Esophagus squamous epithelium (tissue), 5 donors: ENCODE measurements around the gene PTPRN2. TPM values are rescaled to one million over a fixed set of nuclear protein-coding genes. Genes with fewer than 3 reads are reported as not detected.

Experiments used
- DNase-seq: peaks from one replicate; lab custom pipeline; 2025; lab: John Stamatoyannopoulos, UW
- H3K27ac ChIP-seq, 4 donors: fragments of 200-600 bp; sonication (generic); one replicate each; pipeline ENCODE4 v1.5.1; 2016 to 2019; ENCODE audit warnings: mild to moderate bottlenecking in 1 of 4
- H3K27me3 ChIP-seq, 4 donors: fragments of 200-600 bp; sonication (generic); 1 replicate in 3 of 4; 2 replicates in 1 of 4; pipeline versions ENCODE4 v1.5.1 to v1.6.0; 2017 to 2021; ENCODE audit warnings: antibody characterized with exemption in 1 of 4
- H3K36me3 ChIP-seq, 3 donors: fragments of 200-600 bp; sonication (generic); one replicate each; pipeline ENCODE4 v1.5.1; 2016 to 2019
- H3K4me1 ChIP-seq, 3 donors: fragments of 200-600 bp; sonication (generic); one replicate each; pipeline ENCODE4 v1.5.1; 2017 to 2019
- H3K4me3 ChIP-seq, 4 donors: fragments of 200-600 bp; sonication (generic); 1 replicate in 3 of 4; 2 replicates in 1 of 4; pipeline ENCODE4 v1.5.1; 2016 to 2019; ENCODE audit warnings: mild to moderate bottlenecking in 2 of 4, moderate library complexity in 1 of 4
- H3K9me3 ChIP-seq, 3 donors: fragments of 200-600 bp; sonication (generic); one replicate each; pipeline ENCODE4 v1.5.1; 2016 to 2019
- POLR2A ChIP-seq, 4 donors: fragments of 450-650 bp; IDR thresholded peaks; one replicate each; pipeline ENCODE4 v1.6.1; 2017; ENCODE audit warnings: antibody characterized with exemption in 4 of 4, mild to moderate bottlenecking in 4 of 4, moderate library complexity in 3 of 4
- WGBS, 2 donors: methylation state at CpG; one replicate each; pipeline ENCODE4 v1.1.5; 2018; 5-methylcytosine and 5-hydroxymethylcytosine counted together
- intact Hi-C: fragments of 100-400 bp; cut with DNase I; formaldehyde crosslinking; loops from one replicate; pipeline ENCODE4 v1.15.0; 2022
- total RNA-seq, 4 donors: library from RNA; depleted of rRNA; stranded (reverse); fragments of >200 nt; gene quantifications; one replicate each; pipeline ENCODE4 v1.1.0, GENCODE V29; 2016
- TF ChIP-seq, protein P1 (sequence below), 6 experiments: fragments of 450-650 bp in 4 of 6; fragments of 200-600 bp in 2 of 6; sonication (generic) in 2 of 6; IDR thresholded peaks; one replicate each; pipeline ENCODE4 v1.5.1; 2016 to 2019; ENCODE audit warnings: antibody characterized with exemption in 6 of 6, mild to moderate bottlenecking in 4 of 6, moderate library complexity in 4 of 6
- donor health status: DM: yes; HTN: yes; CAD: no.

The PTPRN2 gene
- total RNA-seq, 4 donors from 2014 or later, result 0.38 to 2.7 (median 1.0) TPM

DNA sequence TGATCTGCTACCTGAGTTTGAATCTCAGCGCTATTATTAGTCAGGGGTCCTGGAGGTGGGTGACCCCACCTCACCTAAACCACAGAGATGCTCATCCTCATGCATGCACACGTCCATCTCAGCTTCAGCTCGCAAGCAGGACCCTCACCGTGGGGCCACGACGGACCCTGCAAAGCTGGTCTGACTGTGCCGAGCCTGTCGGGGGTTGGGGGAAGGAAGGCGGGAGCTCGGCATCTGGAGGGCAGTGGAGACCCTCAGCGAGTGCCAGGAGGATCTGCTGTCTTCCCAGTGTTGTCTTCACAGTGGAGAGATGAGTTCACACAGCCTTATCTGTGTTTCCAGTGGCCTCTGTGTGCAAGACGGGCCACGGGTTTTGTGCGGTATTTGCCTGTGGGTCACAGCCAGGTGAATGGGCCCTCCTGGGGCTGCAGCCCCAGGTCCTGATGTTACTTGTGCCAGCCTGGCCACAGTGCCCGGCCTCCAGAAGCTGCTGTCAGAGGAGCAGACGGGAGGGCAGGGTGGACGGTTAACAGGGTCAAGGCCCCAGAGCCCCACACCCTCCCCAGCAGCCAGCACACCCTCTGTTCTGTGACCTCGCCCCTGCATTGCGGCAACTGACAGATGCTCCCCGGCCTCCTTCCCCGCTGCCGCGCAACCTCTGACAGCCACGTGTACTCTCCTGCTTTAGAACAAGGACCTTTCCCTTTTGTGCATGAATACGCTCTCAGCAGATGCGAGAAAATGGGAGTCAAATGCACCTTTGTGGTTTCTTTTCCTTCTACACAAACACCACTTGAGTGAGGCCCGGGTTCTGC lies 722.1 kb downstream of the PTPRN2 start:
- WGBS, 2 donors, result 80 to 88% methylated on average over 14 to 15 of the region's 27 CpGs
- no peak for DNase-seq
- H3K27ac ChIP-seq, result no peak overlapping the region
- no peak overlapping the region for H3K4me3 ChIP-seq
- H3K4me1 ChIP-seq, result no peaks in the 10 kb centered on the region
- TF ChIP-seq, protein P1, sequence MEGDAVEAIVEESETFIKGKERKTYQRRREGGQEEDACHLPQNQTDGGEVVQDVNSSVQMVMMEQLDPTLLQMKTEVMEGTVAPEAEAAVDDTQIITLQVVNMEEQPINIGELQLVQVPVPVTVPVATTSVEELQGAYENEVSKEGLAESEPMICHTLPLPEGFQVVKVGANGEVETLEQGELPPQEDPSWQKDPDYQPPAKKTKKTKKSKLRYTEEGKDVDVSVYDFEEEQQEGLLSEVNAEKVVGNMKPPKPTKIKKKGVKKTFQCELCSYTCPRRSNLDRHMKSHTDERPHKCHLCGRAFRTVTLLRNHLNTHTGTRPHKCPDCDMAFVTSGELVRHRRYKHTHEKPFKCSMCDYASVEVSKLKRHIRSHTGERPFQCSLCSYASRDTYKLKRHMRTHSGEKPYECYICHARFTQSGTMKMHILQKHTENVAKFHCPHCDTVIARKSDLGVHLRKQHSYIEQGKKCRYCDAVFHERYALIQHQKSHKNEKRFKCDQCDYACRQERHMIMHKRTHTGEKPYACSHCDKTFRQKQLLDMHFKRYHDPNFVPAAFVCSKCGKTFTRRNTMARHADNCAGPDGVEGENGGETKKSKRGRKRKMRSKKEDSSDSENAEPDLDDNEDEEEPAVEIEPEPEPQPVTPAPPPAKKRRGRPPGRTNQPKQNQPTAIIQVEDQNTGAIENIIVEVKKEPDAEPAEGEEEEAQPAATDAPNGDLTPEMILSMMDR (IDR thresholded peaks at IDR 0.05), result no peak
- TF ChIP-seq POLR2A (IDR thresholded peaks at IDR 0.05), result no peak
- no peaks in the 10 kb centered on the region for H3K27me3 ChIP-seq
- H3K9me3 ChIP-seq, result no peaks in the 10 kb centered on the region
- intact Hi-C loops, result no loop called here
- H3K36me3 ChIP-seq, result no peaks in the 10 kb centered on the region

GRCh38 chr7:157864911-157865310 lies 722.7 kb downstream of the PTPRN2 start:
- TF ChIP-seq, protein P1 (IDR thresholded peaks at IDR 0.05), result no peak
- TF ChIP-seq POLR2A (IDR thresholded peaks at IDR 0.05), result no peak

DNA sequence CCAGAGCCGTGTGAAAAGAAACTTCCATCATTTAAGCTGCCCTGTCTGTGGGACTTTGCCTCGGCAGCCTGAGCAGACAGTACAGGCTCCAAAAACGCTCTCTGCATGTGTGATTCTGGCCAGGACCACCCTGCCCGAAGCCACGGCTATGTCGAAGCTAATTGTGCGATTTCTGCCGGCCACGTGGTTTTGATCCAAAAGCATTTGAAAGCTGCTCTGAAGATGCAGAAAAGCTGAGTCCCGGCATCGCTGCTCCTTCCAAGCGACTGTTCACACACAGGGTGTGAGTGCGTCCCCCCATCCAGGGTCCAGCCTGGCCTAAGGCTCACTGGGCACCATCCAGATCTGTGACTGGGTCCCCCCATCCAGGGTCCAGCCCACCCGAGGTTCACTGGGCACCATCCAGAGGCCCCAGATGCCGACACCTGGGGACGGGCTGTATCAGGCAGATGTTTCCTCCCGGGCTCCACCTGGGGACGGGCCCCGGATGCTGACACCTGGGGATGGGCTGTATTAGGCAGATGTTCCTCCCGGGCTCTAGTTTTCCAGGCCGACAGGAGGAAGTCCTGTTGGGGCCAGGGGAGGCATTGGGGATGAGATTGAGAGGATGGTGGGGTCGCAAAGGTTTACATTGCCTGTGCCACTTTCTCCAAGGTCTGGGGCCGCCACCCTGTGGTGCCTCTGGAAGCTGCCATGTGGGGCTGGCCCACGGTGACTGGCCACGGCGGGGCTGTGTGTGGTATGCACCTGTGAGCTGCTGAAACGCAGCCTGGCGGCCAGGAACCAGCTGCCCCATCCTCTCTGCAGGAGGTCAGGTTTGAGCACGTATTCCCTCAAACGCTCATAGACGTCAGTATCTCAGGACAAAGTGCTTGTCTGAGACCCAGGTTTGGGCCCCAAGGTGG lies 723.5 kb downstream of the PTPRN2 start:
- intact Hi-C loops, result no loop called here
- H3K4me1 ChIP-seq, result no peaks in the 10 kb centered on the region
- no peak for DNase-seq
- no peaks in the 10 kb centered on the region for H3K27me3 ChIP-seq
- no peak overlapping the region for H3K4me3 ChIP-seq
- H3K27ac ChIP-seq, result no peak overlapping the region
- WGBS, 2 donors, result 72 to 76% methylated on average over 11 to 21 of the region's 31 CpGs
- TF ChIP-seq, protein P1 (IDR thresholded peaks at IDR 0.05), result peak in 1 of 6 experiments; percentile 13
- no peak for TF ChIP-seq POLR2A (IDR thresholded peaks at IDR 0.05)
- H3K9me3 ChIP-seq, result no peaks in the 10 kb centered on the region
- H3K36me3 ChIP-seq, result no peaks in the 10 kb centered on the region

More at GRCh38 chr7:157864911-157865310, 722.7 kb downstream of the PTPRN2 start:
- WGBS, 2 donors, result 33% methylated on average over 2 of the region's 12 CpGs; no CpG with 5 or more reads in 1 of the 2 donors
- intact Hi-C loops, result no loop called here
- Histone ChIP-seq H3K4me3 (no peak overlapping the region), H3K27me3 (no peaks in the 10 kb centered on the region), H3K36me3 (no peaks in the 10 kb centered on the region), H3K4me1 (no peaks in the 10 kb centered on the region), H3K27ac (no peak overlapping the region), H3K9me3 (no peaks in the 10 kb centered on the region)
- no peak for DNase-seq

- Histone ChIP-seq H3K4me1 (no peaks in the 10 kb centered on the region), H3K27me3 (no peaks in the 10 kb centered on the region), H3K4me3 (no peak overlapping the region), H3K27ac (no peak overlapping the region), H3K9me3 (no peaks in the 10 kb centered on the region), H3K36me3 (no peaks in the 10 kb centered on the region)
- TF ChIP-seq POLR2A (IDR thresholded peaks at IDR 0.05), result no peak
- TF ChIP-seq, protein P1 (IDR thresholded peaks at IDR 0.05), result no peak
- no peak for DNase-seq
- 62 to 75% methylated on average over 3 to 8 of the region's 12 CpGs for WGBS, 2 donors
- intact Hi-C loops, result no loop called here
Measured at GRCh38 chr7:157863176-157863575, 724.4 kb downstream of the PTPRN2 start.
